ENCODE data around the gene C2CD4C.
"Not testable (repeated sequence)": the region's sequence is repeated elsewhere in the genome, so short reads cannot be mapped to it uniquely, and the experiment has no call there.

The C2CD4C gene

DNA sequence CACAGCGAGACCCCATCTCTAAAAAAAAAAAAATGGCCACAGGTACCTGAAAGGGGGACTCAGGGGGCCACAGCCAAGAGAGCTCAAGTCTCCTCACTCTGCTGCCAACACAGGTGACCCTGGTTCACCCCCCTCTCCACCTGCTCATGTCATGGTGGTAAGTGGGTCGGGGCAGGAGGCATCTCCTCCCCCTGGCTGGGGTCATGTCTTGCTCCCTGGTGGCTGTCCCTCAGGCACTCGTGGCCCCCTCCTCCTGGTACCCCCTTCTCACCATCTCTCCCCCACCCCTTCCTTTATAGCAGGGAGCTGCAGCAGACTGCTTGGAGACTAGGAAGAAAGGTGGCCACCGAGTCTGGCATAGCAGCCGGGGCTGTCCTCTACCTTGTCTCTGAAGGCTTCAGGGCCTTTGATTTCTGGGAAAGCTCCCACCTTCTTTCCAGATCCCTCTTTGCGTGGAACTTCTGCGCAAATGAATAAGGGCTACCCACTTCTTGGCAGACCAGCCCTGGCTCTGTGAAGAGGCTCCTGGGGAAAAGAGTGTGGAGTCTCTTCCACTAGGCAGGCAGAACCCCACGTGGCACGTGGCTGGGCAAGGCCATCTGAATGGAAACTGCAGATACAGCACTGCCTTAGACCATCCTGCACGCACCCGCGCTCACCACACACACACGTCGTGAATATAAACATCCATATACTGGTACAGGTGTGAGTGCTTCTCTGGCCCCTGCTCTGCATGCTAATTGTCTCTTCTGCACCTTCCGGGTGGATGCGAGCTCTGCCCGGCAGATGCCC, 44.3 kb downstream of the C2CD4C start:
- DNase-seq (ENCODE audit: low spot score): no peak

DNA sequence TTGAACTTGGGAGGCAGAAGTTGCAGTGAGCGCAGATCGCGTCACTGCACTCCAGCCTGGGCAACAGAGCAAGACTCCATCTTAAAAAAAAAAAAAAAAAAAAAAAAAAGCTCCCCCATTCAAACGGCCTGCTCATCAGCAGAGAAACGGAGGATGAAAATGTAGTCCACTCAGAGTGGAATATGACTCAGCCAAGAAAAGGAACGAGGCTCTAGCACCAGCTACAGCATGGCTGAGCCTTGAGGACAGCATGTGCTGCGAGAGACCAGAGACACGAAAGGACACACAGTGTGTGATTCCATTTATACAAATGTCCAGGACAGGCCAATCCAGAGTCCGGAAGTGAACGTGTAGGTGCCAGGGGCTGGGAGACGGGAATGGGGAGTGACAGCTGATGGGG, 46.3 kb downstream of the C2CD4C start:
- no peak for DNase-seq (ENCODE audit: low spot score)

DNA sequence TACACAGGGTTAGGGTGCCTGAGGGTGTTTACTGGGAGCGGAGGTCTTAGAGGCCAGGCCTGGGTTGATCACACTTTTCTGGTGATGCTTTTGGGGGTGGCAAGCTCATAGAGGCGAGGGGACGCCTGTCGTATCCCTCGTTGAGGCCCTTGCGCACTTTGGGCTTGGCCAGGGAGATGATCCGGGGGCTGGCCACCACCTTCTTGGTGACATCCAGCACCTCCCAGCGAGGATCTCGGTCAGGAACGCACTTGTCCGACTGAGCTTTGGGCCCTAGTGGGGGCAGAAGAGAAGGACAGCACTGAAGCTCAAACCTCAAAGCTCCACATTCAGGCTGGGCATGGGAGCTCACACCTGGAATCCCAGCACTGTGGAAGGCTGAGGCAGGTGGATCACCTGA, 46.8 kb downstream of the C2CD4C start:
- no peak for DNase-seq (ENCODE audit: low spot score)

DNA sequence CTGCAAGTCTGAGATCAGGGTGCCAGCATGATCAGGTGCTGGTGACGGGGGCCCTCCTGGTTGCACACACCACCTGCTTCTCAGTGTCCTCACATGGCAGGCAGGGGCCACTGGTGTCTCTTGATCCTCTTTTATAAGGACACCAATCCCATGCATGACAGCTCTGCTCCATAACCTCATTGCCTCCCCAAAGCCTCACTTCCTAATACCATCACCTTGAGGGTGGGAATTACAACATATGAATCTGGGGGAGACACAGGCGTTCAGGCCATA, 49.4 kb downstream of the C2CD4C start:
- no peak for DNase-seq (ENCODE audit: low spot score)

DNA sequence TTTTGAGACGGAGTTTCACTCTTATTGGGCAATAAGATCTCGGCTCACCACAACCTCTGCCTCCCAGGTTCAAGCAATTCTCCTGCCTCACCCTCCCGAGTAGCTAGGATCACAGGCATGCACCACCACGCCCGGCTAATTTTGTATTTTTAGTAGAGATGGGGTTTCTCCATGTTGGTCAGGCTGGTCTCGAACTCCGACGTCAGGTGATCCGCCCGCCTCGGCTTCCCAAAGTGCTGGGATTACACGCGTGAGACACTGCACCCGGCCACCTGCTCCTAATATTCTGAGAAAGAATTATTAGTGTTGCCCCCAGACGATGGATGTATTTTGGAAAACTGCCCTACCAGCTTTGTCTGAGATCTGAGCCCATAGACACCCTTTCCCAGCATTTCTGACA, 53.4 kb downstream of the C2CD4C start:
- DNase-seq (ENCODE audit: low spot score): not testable (repeated sequence)

Measured in putamen (tissue), 1 donor.